Tibial nerve (tissue), 4 donors: ENCODE results near the gene TCF4. TPM values are rescaled to one million over a fixed set of nuclear protein-coding genes. Genes with fewer than 3 reads are reported as not detected.

Experiments used
- DNase-seq, 2 donors: peaks; one replicate each; pipeline ENCODE4 v3.0.0-alpha.2; 2019; ENCODE audit warnings: low spot score in 2 of 2
- H3K27ac ChIP-seq, 4 donors: fragments of 200-600 bp; sonication (generic) in 3 of 4; one replicate each; pipeline ENCODE4 v1.5.1; 2017 to 2019; ENCODE audit warnings: mild to moderate bottlenecking in 1 of 4
- H3K27me3 ChIP-seq, 2 donors: fragments of 200-600 bp; sonication (generic) in 1 of 2; one replicate each; pipeline versions ENCODE4 v1.5.1 to v1.6.0; 2017 to 2019
- H3K36me3 ChIP-seq, 3 donors: fragments of 200-600 bp; sonication (generic); one replicate each; pipeline ENCODE4 v1.5.1; 2018 to 2019
- H3K4me1 ChIP-seq, 4 donors: fragments of 200-600 bp; sonication (generic) in 3 of 4; one replicate each; pipeline ENCODE4 v1.5.1; 2017 to 2019
- H3K4me3 ChIP-seq, 4 donors: fragments of 200-600 bp; sonication (generic) in 3 of 4; one replicate each; pipeline ENCODE4 v1.5.1; 2017 to 2019; ENCODE audit warnings: mild to moderate bottlenecking in 1 of 4, moderate library complexity in 1 of 4
- H3K9me3 ChIP-seq, 4 donors: fragments of 200-600 bp; sonication (generic) in 3 of 4; one replicate each; pipeline ENCODE4 v1.5.1; 2017 to 2019
- CTCF ChIP-seq, 5 experiments: fragments of 200-600 bp in 3 of 5; fragments of 450-650 bp in 2 of 5; sonication (generic) in 3 of 5; IDR thresholded peaks; one replicate each; pipeline ENCODE4 v1.5.1; 2016 to 2019; ENCODE audit warnings: antibody characterized with exemption in 5 of 5, mild to moderate bottlenecking in 3 of 5, moderate library complexity in 2 of 5
- EP300 ChIP-seq, 2 donors: sonication (generic); formaldehyde crosslinking; IDR thresholded peaks; one replicate each; pipeline ENCODE4 v1.6.1; 2017; ENCODE audit warnings: antibody characterized with exemption in 2 of 2, mild to moderate bottlenecking in 1 of 2
- POLR2A ChIP-seq, 2 donors: fragments of 450-650 bp; IDR thresholded peaks; one replicate each; pipeline ENCODE4 v1.6.1; 2017; ENCODE audit warnings: antibody characterized with exemption in 2 of 2, mild to moderate bottlenecking in 2 of 2, moderate library complexity in 2 of 2
- WGBS, 2 donors: methylation state at CpG; one replicate each; pipeline ENCODE4 v1.1.5; 2018; 5-methylcytosine and 5-hydroxymethylcytosine counted together
- total RNA-seq, 4 donors: library from RNA; depleted of rRNA; stranded (reverse); fragments of >200 nt; gene quantifications; one replicate each; pipeline ENCODE4 v1.1.0, GENCODE V29; 2016

The TCF4 gene
- total RNA-seq, 4 donors from 2014 or later = 100 to 157 (median 114) TPM

GRCh38 chr18:55582325-55582724 is 5.7 kb downstream of the TCF4 start:
- Histone ChIP-seq H3K27ac (no peak overlapping the region), H3K27me3 (no peaks in the 10 kb centered on the region)

DNA sequence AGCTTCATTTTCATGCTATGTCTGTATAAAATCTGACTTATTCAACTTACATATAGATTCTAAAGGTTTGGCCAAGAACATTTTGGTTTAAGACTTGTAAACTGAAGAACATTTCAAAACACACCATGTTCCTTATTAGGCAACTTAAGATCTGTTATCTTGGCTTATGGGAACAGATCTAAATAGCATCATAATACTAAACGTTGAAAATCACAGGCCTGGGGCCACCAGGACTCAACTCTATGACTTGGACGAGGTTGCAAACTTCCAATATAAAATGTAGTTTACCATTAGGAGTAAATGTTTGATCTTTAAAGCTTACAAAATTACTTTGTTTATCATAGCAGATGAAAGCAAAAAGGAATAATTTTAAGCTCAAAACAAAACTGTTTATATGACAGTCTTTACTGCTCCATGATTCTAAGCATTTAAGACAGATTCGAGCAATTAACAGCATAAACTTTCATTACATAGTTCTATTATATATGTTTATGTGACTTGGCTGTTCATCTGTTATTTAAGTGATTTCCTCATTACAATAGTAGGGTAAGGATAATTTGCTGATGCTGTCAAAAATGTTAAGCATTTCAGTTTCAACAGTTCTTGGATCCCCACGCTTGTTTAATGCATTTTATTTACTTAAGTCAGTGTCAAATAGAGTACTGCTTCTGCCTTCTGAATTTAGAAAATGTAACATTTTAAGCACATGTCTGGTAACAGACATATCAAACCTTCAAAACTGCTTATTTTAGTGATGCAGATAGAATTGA is 8.3 kb downstream of the TCF4 start:
- no peak for DNase-seq
- no peaks in the 10 kb centered on the region for H3K27me3 ChIP-seq
- no peak overlapping the region for H3K4me3 ChIP-seq
- WGBS, 2 donors = 57 to 63% methylated on average over 4 of the region's 4 CpGs
- H3K36me3 ChIP-seq = no peaks in the 10 kb centered on the region
- TF ChIP-seq POLR2A (IDR thresholded peaks at IDR 0.05) (no peak), EP300 (IDR thresholded peaks at IDR 0.05) (no peak), CTCF (IDR thresholded peaks at IDR 0.05) (no peak)
- peaks cover 0 to 20% (median 0%) of the 10 kb centered on the region in 4 donors for H3K4me1 ChIP-seq
- H3K27ac ChIP-seq = no peak overlapping the region
- no peaks in the 10 kb centered on the region for H3K9me3 ChIP-seq

More at GRCh38 chr18:55582325-55582724, 5.7 kb downstream of the TCF4 start:
- H3K4me1 ChIP-seq = peaks cover 0 to 26% (median 0%) of the 10 kb centered on the region in 4 donors
- H3K36me3 ChIP-seq = no peaks in the 10 kb centered on the region
- no peaks in the 10 kb centered on the region for H3K9me3 ChIP-seq
- no peak for TF ChIP-seq CTCF (IDR thresholded peaks at IDR 0.05)
- TF ChIP-seq EP300 (IDR thresholded peaks at IDR 0.05) = no peak
- DNase-seq = no peak
- 53 to 54% methylated on average over 1 of the region's 1 CpG for WGBS, 2 donors
- no peak overlapping the region for H3K4me3 ChIP-seq

GRCh38 chr18:55577812-55578539 is 10.0 kb downstream of the TCF4 start:
- Histone ChIP-seq H3K9me3 (no peaks in the 10 kb centered on the region), H3K4me3 (no peak overlapping the region), H3K27ac (no peak overlapping the region), H3K4me1 (peaks cover 0 to 20% (median 0%) of the 10 kb centered on the region in 4 donors), H3K36me3 (no peaks in the 10 kb centered on the region), H3K27me3 (no peaks in the 10 kb centered on the region)
- WGBS, 2 donors = 72 to 76% methylated on average over 6 of the region's 6 CpGs
- TF ChIP-seq POLR2A (IDR thresholded peaks at IDR 0.05) = no peak
- no peak for TF ChIP-seq EP300 (IDR thresholded peaks at IDR 0.05)
- TF ChIP-seq CTCF (IDR thresholded peaks at IDR 0.05) = no peak
- no peak for DNase-seq

GRCh38 chr18:55576001-55576400 is 12.0 kb downstream of the TCF4 start:
- H3K4me1 ChIP-seq = peaks cover 0 to 20% (median 0%) of the 10 kb centered on the region in 4 donors
- H3K36me3 ChIP-seq = no peaks in the 10 kb centered on the region
- no peaks in the 10 kb centered on the region for H3K9me3 ChIP-seq
- WGBS, 2 donors = 86 to 91% methylated on average over 3 of the region's 3 CpGs
- H3K27me3 ChIP-seq = no peaks in the 10 kb centered on the region
- H3K27ac ChIP-seq = peak overlapping the region in 2 of 4 donors; percentile 14 to 36
- no peak overlapping the region for H3K4me3 ChIP-seq
- peak in 1 of 2 donors; percentile 8 for TF ChIP-seq EP300 (IDR thresholded peaks at IDR 0.05)
- no peak for TF ChIP-seq CTCF (IDR thresholded peaks at IDR 0.05)
- DNase-seq = no peak

DNA sequence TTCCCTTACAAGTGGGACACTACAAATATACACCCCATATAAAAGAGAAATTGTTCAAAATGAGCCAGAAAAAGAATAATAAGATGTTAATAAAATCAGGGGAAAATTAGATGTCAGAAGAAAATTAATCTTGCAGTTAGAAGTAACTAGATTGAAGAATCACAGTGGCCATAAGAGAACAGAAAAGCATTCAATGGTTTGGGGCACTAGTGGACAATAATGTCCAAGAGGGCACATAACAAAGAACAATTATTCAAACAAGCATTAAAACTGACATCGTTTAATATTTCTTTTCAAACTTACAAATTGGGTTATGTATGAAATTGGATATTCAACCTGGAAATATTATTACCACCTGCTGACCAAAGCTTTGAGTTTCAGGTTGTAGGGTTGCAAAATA is 12.9 kb downstream of the TCF4 start:
- Histone ChIP-seq H3K27me3 (no peaks in the 10 kb centered on the region), H3K27ac (no peak overlapping the region), H3K9me3 (no peaks in the 10 kb centered on the region), H3K4me3 (no peak overlapping the region), H3K4me1 (peaks cover 0 to 17% (median 0%) of the 10 kb centered on the region in 4 donors), H3K36me3 (no peaks in the 10 kb centered on the region)
- TF ChIP-seq CTCF (IDR thresholded peaks at IDR 0.05) (no peak), EP300 (IDR thresholded peaks at IDR 0.05) (no peak), POLR2A (IDR thresholded peaks at IDR 0.05) (no peak)
- no peak for DNase-seq
- 43 to 47% methylated on average over 1 of the region's 1 CpG for WGBS, 2 donors
